NCI-H226 (cell line): ENCODE measurements around the gene OBSL1.

Experiments
- DNase-seq: peaks from one replicate; pipeline ENCODE4 v3.0.0-alpha.2; 2015

The OBSL1 gene

GRCh38 chr2:219565130-219566080, 5.9 kb downstream of the OBSL1 start:
- no peak for DNase-seq

GRCh38 chr2:219563271-219563928, 7.9 kb downstream of the OBSL1 start:
- no peak for DNase-seq

- DNase-seq, result no peak
These were observed 9.0 kb downstream of the OBSL1 start for GRCh38 chr2:219562049-219563020.

GRCh38 chr2:219561179-219562048, 9.9 kb downstream of the OBSL1 start:
- DNase-seq, result no peak

GRCh38 chr2:219560893-219561178, 10.5 kb downstream of the OBSL1 start:
- no peak for DNase-seq

GRCh38 chr2:219560037-219560892, 11.1 kb downstream of the OBSL1 start:
- no peak for DNase-seq

GRCh38 chr2:219559156-219559915, 12.0 kb downstream of the OBSL1 start:
- peak; percentile 16 for DNase-seq

GRCh38 chr2:219557791-219558785, 13.3 kb downstream of the OBSL1 start:
- no peak for DNase-seq

- DNase-seq, result no peak
These were observed 14.0 kb downstream of the OBSL1 start for GRCh38 chr2:219557320-219557719.

GRCh38 chr2:219556413-219556812, 14.9 kb downstream of the OBSL1 start:
- no peak for DNase-seq

- DNase-seq, result no peak
These were observed 15.4 kb downstream of the OBSL1 start for GRCh38 chr2:219555956-219556355.

- DNase-seq, result no peak
These were observed 17.0 kb downstream of the OBSL1 start for GRCh38 chr2:219554350-219554749.

GRCh38 chr2:219553463-219553963, 17.8 kb downstream of the OBSL1 start:
- no peak for DNase-seq

- DNase-seq, result no peak
These were observed 18.2 kb downstream of the OBSL1 start for GRCh38 chr2:219553168-219553417.

GRCh38 chr2:219552382-219553167, 18.8 kb downstream of the OBSL1 start:
- DNase-seq, result peak; percentile 65

- DNase-seq, result peak; percentile 86
These were observed 19.6 kb downstream of the OBSL1 start for GRCh38 chr2:219551441-219552381.

GRCh38 chr2:219549619-219550018, 21.7 kb downstream of the OBSL1 start:
- DNase-seq, result no peak
